Large intestine (tissue), 3 donors: ENCODE results near the gene FABP3. TPM values are rescaled to one million over a fixed set of nuclear protein-coding genes. Genes with fewer than 3 reads are reported as not detected.

Experiments
- DNase-seq, 2 donors: peaks; one replicate each; pipeline versions ENCODE4 v3.0.0 to v3.0.0-alpha.2; 2013
- H3K27ac ChIP-seq: one replicate; pipeline ENCODE4 v1.5.1; 2013; ENCODE audit warnings: low read length
- H3K27me3 ChIP-seq: 2 replicates; pipeline ENCODE4 v1.6.1; 2013; ENCODE audit warnings: low read length; ENCODE audit not compliant: control insufficient read depth, insufficient read depth
- H3K36me3 ChIP-seq: 2 replicates; pipeline ENCODE4 v1.6.1; 2013; ENCODE audit warnings: low read length; ENCODE audit not compliant: control insufficient read depth, insufficient read depth
- H3K4me1 ChIP-seq: one replicate; pipeline ENCODE4 v1.6.1; 2013; ENCODE audit warnings: low read length; ENCODE audit not compliant: control insufficient read depth, insufficient read depth
- H3K4me3 ChIP-seq: one replicate; pipeline ENCODE4 v1.5.1; 2013; ENCODE audit warnings: low read length
- H3K9me3 ChIP-seq: one replicate; pipeline ENCODE4 v1.6.1; 2013; ENCODE audit warnings: mild to moderate bottlenecking, low read depth, low read length, moderate library complexity; ENCODE audit not compliant: control insufficient read depth
- WGBS: methylation state at CpG from one replicate; pipeline ENCODE4 v1.1.5; 2013; ENCODE audit warnings: low lambda C conversion rate; ENCODE audit not compliant: insufficient coverage; 5-methylcytosine and 5-hydroxymethylcytosine counted together
- polyA plus RNA-seq: library from polyadenylated mRNA; unstranded; fragments of 120-200 nt; gene quantifications from one replicate; pipeline ENCODE4 v1.2.1, GENCODE V29; 2013

FABP3 gene
- polyA plus RNA-seq, 1 donor: 31.8 TPM

DNA sequence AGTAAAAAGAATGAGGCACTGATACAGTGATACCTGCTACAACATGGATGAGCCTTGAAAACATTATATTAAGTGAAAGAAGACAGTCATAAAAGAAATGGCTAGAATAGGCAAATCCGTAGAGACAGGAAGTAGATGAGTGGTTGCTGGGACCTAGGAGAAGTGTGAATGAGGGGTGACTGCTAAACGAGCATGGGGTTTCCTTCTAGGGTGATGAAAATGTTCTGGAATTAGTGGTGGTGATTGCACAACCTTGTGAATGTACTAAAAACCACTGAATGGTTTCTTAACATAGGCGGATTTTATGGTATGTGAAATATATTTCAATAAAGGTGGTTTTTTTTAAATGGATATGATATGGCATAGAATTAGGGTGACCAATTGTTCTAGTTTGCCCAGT, 27.5 kb upstream of the FABP3 start:
- H3K27ac ChIP-seq: no peak overlapping the region
- no peaks in the 10 kb centered on the region for H3K27me3 ChIP-seq
- 60% methylated on average over 3 of the region's 3 CpGs for WGBS
- H3K9me3 ChIP-seq: no peaks in the 10 kb centered on the region
- DNase-seq: no peak
- no peak overlapping the region for H3K4me3 ChIP-seq
- no peaks in the 10 kb centered on the region for H3K36me3 ChIP-seq
- no peaks in the 10 kb centered on the region for H3K4me1 ChIP-seq

DNA sequence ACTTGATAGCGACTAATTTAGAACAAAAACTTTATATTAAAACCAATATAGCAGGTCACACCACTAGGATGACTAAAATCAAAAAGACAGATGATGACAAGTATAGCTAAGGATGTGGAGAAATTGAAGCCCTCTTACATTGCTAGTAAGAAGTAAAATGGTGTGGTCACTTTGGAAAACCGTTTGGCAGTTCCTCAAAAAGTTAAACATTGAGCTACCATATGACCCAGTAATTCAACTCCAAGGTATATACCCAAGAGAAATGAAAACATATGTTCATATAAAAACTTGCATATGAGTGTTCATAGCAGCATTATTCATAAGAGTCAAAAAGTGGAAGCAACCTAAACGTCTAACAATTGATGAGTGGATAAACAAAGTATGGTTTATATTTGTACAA, 27.1 kb upstream of the FABP3 start:
- WGBS: 63% methylated on average over 2 of the region's 3 CpGs
- DNase-seq: no peak
- Histone ChIP-seq H3K4me3 (no peak overlapping the region), H3K9me3 (no peaks in the 10 kb centered on the region), H3K27ac (no peak overlapping the region), H3K36me3 (no peaks in the 10 kb centered on the region), H3K27me3 (no peaks in the 10 kb centered on the region), H3K4me1 (peaks cover 2% of the 10 kb centered on the region)

DNA sequence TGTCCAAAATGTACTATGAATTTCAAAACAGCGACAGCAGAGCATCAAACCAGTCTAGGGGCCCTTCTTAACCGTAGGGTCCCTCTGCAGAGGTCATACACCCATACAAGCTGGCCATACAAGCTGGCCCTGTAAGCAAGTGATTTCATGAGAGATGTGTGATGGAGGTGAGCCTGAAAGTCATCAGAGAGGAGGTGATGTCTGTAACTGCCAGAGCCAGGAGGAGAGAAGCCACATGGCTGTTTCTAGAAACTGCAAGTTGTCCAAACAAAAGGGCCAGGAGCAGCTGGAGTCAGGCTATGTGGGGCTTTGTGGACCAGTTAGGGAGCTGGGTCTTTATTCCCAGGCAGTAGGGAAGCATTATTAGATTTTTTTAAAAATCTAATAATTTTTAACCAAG, 25.4 kb upstream of the FABP3 start:
- no CpG with 5 or more reads among the region's 2 CpGs for WGBS
- DNase-seq: no peak
- Histone ChIP-seq H3K27me3 (no peaks in the 10 kb centered on the region), H3K9me3 (no peaks in the 10 kb centered on the region), H3K36me3 (no peaks in the 10 kb centered on the region), H3K4me3 (no peak overlapping the region), H3K27ac (no peak overlapping the region), H3K4me1 (peaks cover 11% of the 10 kb centered on the region)

DNA sequence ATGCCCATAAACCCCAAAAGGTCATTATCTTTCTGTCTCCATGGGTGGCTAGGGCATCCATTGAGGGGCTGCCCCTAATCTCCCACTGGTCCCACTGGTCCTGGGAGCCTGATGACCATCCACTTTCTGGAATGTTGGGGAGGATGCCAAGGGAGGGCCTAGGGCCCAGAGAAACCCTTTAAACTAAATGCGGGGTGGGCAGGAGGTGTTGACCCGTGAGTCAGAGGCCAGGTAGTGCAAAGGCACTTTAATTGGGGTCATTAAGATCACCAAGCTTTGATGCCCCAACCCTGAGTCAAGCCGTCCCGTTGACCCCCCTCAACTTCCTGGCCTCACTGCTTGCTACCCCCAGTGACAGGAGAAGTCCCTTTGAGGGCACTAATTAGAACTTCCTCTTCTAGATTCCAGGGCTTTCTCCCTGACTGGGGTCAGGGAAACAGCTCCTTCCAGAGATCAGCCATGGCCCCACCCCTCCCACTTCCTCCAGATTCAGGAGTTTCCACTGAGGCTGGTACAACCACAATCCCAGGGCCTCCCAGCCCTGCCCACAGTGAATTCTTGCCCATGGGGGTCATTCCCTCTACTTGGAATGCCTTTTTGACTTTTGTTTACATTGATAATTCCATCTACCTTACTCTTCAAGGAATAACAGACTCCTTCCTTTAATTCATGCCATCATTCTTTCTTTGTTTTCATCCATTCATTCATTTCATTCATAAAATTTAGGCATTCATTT, 24.7 kb upstream of the FABP3 start:
- H3K36me3 ChIP-seq: no peaks in the 10 kb centered on the region
- no peaks in the 10 kb centered on the region for H3K27me3 ChIP-seq
- H3K9me3 ChIP-seq: no peaks in the 10 kb centered on the region
- no CpG with 5 or more reads among the region's 4 CpGs for WGBS
- no peak overlapping the region for H3K4me3 ChIP-seq
- no peak overlapping the region for H3K27ac ChIP-seq
- no peak for DNase-seq
- peaks cover 11% of the 10 kb centered on the region for H3K4me1 ChIP-seq

DNA sequence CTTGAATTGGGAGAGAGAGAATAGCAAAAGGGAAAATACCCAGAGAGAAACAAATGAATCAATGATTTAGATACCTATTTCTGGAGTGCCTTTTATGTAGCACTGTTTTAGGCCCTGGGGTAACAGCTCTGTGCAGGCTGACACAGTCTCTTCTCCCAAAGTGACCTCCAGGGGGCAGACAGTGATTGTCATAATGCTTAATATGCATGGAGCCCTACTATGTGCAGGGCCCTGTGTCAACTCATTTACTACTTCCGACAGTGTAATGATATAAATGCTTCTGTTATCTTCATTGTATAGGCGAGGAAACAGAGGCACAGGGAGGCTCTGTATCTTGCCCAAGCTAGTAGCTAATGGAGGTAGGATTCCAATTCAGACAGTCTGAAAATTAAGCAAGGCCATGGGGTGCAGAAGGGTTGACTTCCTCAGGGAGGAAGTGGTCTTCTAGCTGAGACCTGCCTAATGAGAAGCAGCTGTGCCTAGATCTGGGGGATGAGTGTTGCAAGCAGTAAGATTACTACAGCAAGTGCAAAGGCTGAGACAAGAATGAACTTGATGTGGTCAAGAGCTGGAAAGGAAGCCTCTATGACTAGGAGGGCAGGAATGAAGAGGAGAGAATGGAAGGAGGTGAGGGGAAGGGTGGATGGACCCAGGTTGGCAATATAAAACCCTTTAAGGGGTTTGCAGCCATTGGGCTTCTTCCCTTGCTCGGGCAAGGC, 23.9 kb upstream of the FABP3 start:
- H3K4me1 ChIP-seq: peaks cover 11% of the 10 kb centered on the region
- H3K27me3 ChIP-seq: no peaks in the 10 kb centered on the region
- no peak for DNase-seq
- H3K4me3 ChIP-seq: no peak overlapping the region
- no CpG with 5 or more reads among the region's 3 CpGs for WGBS
- H3K36me3 ChIP-seq: no peaks in the 10 kb centered on the region
- no peaks in the 10 kb centered on the region for H3K9me3 ChIP-seq
- H3K27ac ChIP-seq: no peak overlapping the region

DNA sequence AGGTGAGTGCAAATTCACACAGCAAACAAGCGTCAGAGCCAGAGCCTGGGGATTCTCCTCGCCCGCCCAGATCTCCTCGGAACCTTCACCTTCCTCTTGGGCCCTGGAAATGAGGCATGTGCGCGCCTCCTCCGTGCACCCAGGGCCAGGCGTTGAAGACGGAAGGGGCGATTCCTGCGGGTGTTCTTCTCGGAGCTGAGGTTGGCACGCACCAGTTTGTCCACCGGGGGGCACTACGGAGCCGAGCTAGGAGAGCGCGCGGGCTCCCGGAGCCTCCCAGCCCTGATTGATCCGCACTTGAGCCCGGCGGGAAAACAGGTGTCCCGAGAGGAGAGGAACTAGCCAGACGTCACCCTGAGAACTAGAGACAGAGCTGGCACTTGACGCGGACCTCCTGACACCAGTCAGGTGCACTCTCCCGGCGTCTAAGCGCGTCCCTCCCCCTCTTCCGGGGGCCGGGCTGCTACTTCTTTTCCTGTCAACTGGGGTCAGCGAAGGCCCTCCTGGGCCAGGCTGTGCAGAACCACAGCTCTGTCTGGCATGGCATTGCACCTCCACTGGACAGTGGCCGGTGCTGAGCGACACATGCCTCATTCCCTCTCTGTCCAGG, 21.8 kb upstream of the FABP3 start:
- H3K9me3 ChIP-seq: no peaks in the 10 kb centered on the region

DNA sequence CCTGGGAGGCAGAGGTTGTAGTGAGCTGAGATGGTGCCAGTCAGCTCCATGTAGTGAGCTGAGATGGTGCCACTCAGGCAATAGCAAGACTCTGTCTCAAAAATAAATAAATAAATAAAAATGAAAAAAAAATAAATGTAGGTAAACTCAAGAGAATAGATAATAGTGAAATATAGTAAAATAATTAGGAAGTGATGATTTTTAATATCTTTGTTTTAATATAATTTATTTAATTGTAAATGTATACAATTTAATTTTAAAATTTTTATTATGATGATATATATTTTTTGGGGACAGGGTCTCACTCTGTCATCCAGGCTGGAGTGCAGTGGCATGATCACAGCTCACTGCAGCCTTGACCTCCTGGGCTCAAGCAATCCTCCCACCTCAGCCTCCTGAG, 20.6 kb upstream of the FABP3 start:
- Histone ChIP-seq H3K27me3 (no peaks in the 10 kb centered on the region), H3K36me3 (no peaks in the 10 kb centered on the region), H3K4me1 (peaks cover 31% of the 10 kb centered on the region)

More for the DNA sequence above, 21.8 kb upstream of the FABP3 start:
- Histone ChIP-seq H3K27ac (peak overlapping the region; percentile 20), H3K4me3 (peak overlapping the region; percentile 27), H3K27me3 (no peaks in the 10 kb centered on the region), H3K36me3 (no peaks in the 10 kb centered on the region), H3K4me1 (peaks cover 28% of the 10 kb centered on the region)
- peak; percentile 85 to 91 for DNase-seq
- no CpG with 5 or more reads among the region's 36 CpGs for WGBS

DNA sequence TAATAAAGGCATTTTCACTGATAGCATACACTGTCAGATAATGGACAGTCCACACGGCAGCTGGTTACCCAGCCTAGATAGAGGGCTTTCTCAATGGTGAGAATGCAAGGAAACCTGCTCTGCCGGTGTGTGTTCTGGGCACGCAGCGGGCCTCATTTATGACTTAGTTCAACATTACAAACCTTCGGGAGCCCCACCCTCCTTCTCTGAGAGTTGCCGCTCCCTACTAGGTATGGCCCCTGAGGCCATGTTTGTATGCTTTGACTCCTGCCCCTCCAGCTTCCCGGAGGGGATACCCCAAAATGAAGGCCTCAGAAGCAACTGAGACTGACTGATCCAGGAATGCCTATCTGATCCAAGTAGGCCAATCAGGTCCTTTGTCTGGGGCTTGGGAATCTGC, 17.2 kb upstream of the FABP3 start:
- peak; percentile 94 to 97 for DNase-seq
- no CpG with 5 or more reads among the region's 7 CpGs for WGBS
- H3K4me3 ChIP-seq: no peak overlapping the region
- no peaks in the 10 kb centered on the region for H3K9me3 ChIP-seq
- H3K27me3 ChIP-seq: no peaks in the 10 kb centered on the region
- peaks cover 31% of the 10 kb centered on the region for H3K4me1 ChIP-seq
- no peaks in the 10 kb centered on the region for H3K36me3 ChIP-seq
- peak overlapping the region; percentile 86 for H3K27ac ChIP-seq

More for the DNA sequence above, 20.6 kb upstream of the FABP3 start:
- Histone ChIP-seq H3K9me3 (no peaks in the 10 kb centered on the region), H3K27ac (no peak overlapping the region), H3K4me3 (no peak overlapping the region)
- no peak for DNase-seq

DNA sequence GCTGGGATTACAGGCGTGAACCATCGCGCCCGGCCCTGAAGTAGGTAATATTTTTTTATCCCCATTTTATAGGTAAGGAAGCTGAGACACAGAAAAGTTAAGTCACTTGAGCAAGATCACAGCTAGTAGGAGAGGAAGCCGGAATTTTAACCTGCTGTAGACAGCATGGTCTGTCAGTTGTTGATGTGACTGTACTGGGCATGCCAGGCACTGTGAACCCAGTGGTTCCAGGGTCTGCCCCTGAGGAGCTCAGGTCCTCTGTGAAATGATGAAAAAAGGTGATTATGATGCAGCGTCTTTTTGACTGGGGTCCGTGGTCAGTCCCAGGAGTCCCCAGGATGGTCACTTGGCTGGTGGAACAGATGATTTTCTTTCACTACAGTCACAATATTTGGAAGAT, 16.7 kb upstream of the FABP3 start:
- no CpG with 5 or more reads among the region's 7 CpGs for WGBS
- Histone ChIP-seq H3K27ac (peak overlapping the region; percentile 86), H3K9me3 (no peaks in the 10 kb centered on the region), H3K36me3 (no peaks in the 10 kb centered on the region), H3K27me3 (no peaks in the 10 kb centered on the region), H3K4me3 (no peak overlapping the region), H3K4me1 (peaks cover 27% of the 10 kb centered on the region)
- no peak for DNase-seq

DNA sequence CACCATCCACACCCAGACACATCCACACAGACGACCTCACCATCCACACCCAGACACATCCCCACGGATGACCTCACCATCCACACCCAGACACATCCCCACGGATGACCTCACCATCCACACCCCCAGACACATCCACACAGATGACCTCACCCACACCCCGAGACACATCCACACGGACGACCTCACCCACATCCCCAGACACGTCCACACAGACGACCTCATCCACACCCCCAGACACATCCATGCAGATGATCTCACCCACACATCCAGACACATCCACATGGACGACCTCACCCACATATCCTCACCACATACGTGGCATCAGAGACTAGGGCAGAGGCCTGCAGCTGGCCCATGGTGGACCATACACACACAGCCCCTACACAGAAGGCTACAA, 14.7 kb upstream of the FABP3 start:
- no peak overlapping the region for H3K27ac ChIP-seq
- WGBS: no CpG with 5 or more reads among the region's 10 CpGs
- no peaks in the 10 kb centered on the region for H3K27me3 ChIP-seq
- H3K4me1 ChIP-seq: peaks cover 20% of the 10 kb centered on the region
- no peaks in the 10 kb centered on the region for H3K9me3 ChIP-seq
- no peak for DNase-seq
- no peak overlapping the region for H3K4me3 ChIP-seq
- H3K36me3 ChIP-seq: no peaks in the 10 kb centered on the region
